DOHH2 (cell line): ENCODE measurements around the gene CSTA.

Experiments used
- H3F3A ChIP-seq: fragments of 200-600 bp; sonication (generic), shearing (Covaris generic); 2 replicates; pipeline ENCODE4 v1.6.0; 2016; ENCODE audit warnings: antibody characterized with exemption, mild to moderate bottlenecking; ENCODE audit not compliant: control insufficient read depth, insufficient read depth
- H3K27ac ChIP-seq: fragments of 200-600 bp; sonication (generic); 2 replicates; pipeline ENCODE4 v1.5.1; 2014; ENCODE audit warnings: low read depth, mild to moderate bottlenecking, low read length, moderate library complexity
- H3K27me3 ChIP-seq: fragments of 200-600 bp; sonication (generic); 2 replicates; pipeline ENCODE4 v1.6.1; 2014; ENCODE audit warnings: mild to moderate bottlenecking, low read length, mixed read lengths; ENCODE audit not compliant: control insufficient read depth
- H3K36me3 ChIP-seq: fragments of 200-600 bp; sonication (generic); 2 replicates; pipeline ENCODE4 v1.6.1; 2014; ENCODE audit warnings: mild to moderate bottlenecking, low read length, moderate library complexity, mixed read lengths; ENCODE audit not compliant: control insufficient read depth
- H3K4me1 ChIP-seq: fragments of 200-600 bp; sonication (generic); 2 replicates; pipeline ENCODE4 v1.6.1; 2014; ENCODE audit warnings: mild to moderate bottlenecking, low read length, mixed read lengths; ENCODE audit not compliant: control insufficient read depth
- H3K4me2 ChIP-seq: fragments of 200-600 bp; sonication (generic); 2 replicates; pipeline ENCODE4 v1.6.0; 2014; ENCODE audit warnings: mild to moderate bottlenecking, low read length, moderate library complexity
- H3K4me3 ChIP-seq: fragments of 200-600 bp; sonication (generic); 2 replicates; pipeline ENCODE4 v1.5.1; 2014; ENCODE audit warnings: mild to moderate bottlenecking, low read length, mixed read lengths
- H3K79me2 ChIP-seq: fragments of 200-600 bp; sonication (generic); 2 replicates; pipeline ENCODE4 v1.6.1; 2014; ENCODE audit warnings: mild to moderate bottlenecking, low read length, mixed read lengths; ENCODE audit not compliant: control insufficient read depth
- H3K9me2 ChIP-seq: fragments of 200-600 bp; sonication (generic); replicated peaks from 2 replicates; pipeline ENCODE4 v1.6.1; 2014; ENCODE audit warnings: mild to moderate bottlenecking, low read length, mixed read lengths; ENCODE audit not compliant: control insufficient read depth
- H3K9me3 ChIP-seq: fragments of 200-600 bp; sonication (generic); 2 replicates; pipeline ENCODE4 v1.6.1; 2014; ENCODE audit warnings: antibody characterized with exemption, low read length, mixed read lengths; ENCODE audit not compliant: control insufficient read depth, insufficient read depth
- H4K20me1 ChIP-seq: fragments of 200-600 bp; sonication (generic); 2 replicates; pipeline ENCODE4 v1.6.0; 2014; ENCODE audit warnings: low read depth, mild to moderate bottlenecking, antibody characterized with exemption, low read length, moderate library complexity; ENCODE audit not compliant: control insufficient read depth, insufficient read depth
- CTCF ChIP-seq: fragments of 200-600 bp; sonication (generic); IDR thresholded peaks from one replicate; pipeline ENCODE4 v1.5.1; 2014; ENCODE audit warnings: antibody characterized with exemption, mild to moderate bottlenecking, low read depth, low read length; ENCODE audit not compliant: poor library complexity, severe bottlenecking
- EZH2phosphoT487 ChIP-seq: fragments of 200-600 bp; sonication (generic); IDR thresholded peaks from 2 replicates; pipeline ENCODE4 v1.6.1; 2017; ENCODE audit warnings: borderline replicate concordance, mild to moderate bottlenecking, antibody characterized with exemption, low read length, moderate library complexity, mixed read lengths

Gene CSTA

GRCh38 chr3:122366379-122366749 lies 41.3 kb downstream of the CSTA start:
- peaks cover 95% of the 10 kb centered on the region for H3K36me3 ChIP-seq
- 0 out of 2 replicates have a peak, but pooled peaks cover 3% of the 10 kb centered on the region for H4K20me1 ChIP-seq
- no peaks in the 10 kb centered on the region for H3F3A ChIP-seq
- H3K79me2 ChIP-seq: peaks cover 6% of the 10 kb centered on the region
- H3K27me3 ChIP-seq: no peaks in the 10 kb centered on the region
- no peaks in the 10 kb centered on the region for H3K9me2 ChIP-seq
- no peaks in the 10 kb centered on the region for H3K9me3 ChIP-seq
- H3K27ac ChIP-seq: no peak overlapping the region
- H3K4me2 ChIP-seq: no peak overlapping the region
- no peak overlapping the region for H3K4me3 ChIP-seq
- TF ChIP-seq EZH2phosphoT487 (no peak), CTCF (no peak)
- no peaks in the 10 kb centered on the region for H3K4me1 ChIP-seq

- Histone ChIP-seq H3K27ac (no peak overlapping the region), H3F3A (no peaks in the 10 kb centered on the region), H3K36me3 (peaks cover 63% of the 10 kb centered on the region), H3K4me1 (no peaks in the 10 kb centered on the region), H3K9me3 (no peaks in the 10 kb centered on the region), H3K4me3 (no peak overlapping the region), H3K4me2 (no peak overlapping the region), H4K20me1 (0 out of 2 replicates have a peak, but pooled peaks cover 3% of the 10 kb centered on the region), H3K9me2 (no peaks in the 10 kb centered on the region), H3K79me2 (peaks cover 75% of the 10 kb centered on the region), H3K27me3 (no peaks in the 10 kb centered on the region)
- TF ChIP-seq CTCF (no peak), EZH2phosphoT487 (no peak)
Observed at GRCh38 chr3:122374034-122374433, 49.0 kb downstream of the CSTA start.

GRCh38 chr3:122377975-122378374 lies 52.9 kb downstream of the CSTA start:
- Histone ChIP-seq H3K9me2 (no peaks in the 10 kb centered on the region), H3K9me3 (no peaks in the 10 kb centered on the region), H4K20me1 (0 out of 2 replicates have a peak, but pooled peaks cover 2% of the 10 kb centered on the region), H3K4me1 (peaks cover 26% of the 10 kb centered on the region), H3K4me3 (no peak overlapping the region), H3K27ac (no peak overlapping the region), H3K79me2 (peaks cover 100% of the 10 kb centered on the region), H3K27me3 (no peaks in the 10 kb centered on the region), H3K36me3 (peaks cover 55% of the 10 kb centered on the region), H3F3A (no peaks in the 10 kb centered on the region), H3K4me2 (no peak overlapping the region)
- TF ChIP-seq EZH2phosphoT487 (no peak), CTCF (no peak)
